Astrocyte (in vitro differentiated cells and primary cell): ENCODE data around the gene NCAM1.

Experiments used
- CTCF ChIP-seq: IDR thresholded peaks from 2 replicates; pipeline ENCODE4 v1.5.1; 2011; ENCODE audit warnings: low read depth, mild to moderate bottlenecking, inconsistent platforms, low read length, moderate library complexity; ENCODE audit not compliant: insufficient read depth
- EZH2 ChIP-seq: IDR thresholded peaks from 2 replicates; pipeline ENCODE4 v1.6.1; 2012; ENCODE audit warnings: mild to moderate bottlenecking, low read length, inconsistent platforms; ENCODE audit not compliant: insufficient read depth

- no peak for TF ChIP-seq CTCF
- TF ChIP-seq EZH2, result no peak
Measured at GRCh38 chr11:112933970-112934369, 27.2 kb upstream of the NCAM1 start.
